ENCODE data around the gene EGFR.

GRCh38 chr7:55046582-55047342, 27.9 kb downstream of the EGFR start:
- TF ChIP-seq, protein P1, sequence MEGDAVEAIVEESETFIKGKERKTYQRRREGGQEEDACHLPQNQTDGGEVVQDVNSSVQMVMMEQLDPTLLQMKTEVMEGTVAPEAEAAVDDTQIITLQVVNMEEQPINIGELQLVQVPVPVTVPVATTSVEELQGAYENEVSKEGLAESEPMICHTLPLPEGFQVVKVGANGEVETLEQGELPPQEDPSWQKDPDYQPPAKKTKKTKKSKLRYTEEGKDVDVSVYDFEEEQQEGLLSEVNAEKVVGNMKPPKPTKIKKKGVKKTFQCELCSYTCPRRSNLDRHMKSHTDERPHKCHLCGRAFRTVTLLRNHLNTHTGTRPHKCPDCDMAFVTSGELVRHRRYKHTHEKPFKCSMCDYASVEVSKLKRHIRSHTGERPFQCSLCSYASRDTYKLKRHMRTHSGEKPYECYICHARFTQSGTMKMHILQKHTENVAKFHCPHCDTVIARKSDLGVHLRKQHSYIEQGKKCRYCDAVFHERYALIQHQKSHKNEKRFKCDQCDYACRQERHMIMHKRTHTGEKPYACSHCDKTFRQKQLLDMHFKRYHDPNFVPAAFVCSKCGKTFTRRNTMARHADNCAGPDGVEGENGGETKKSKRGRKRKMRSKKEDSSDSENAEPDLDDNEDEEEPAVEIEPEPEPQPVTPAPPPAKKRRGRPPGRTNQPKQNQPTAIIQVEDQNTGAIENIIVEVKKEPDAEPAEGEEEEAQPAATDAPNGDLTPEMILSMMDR (IDR thresholded peaks at IDR 0.05) = no peak
- TF ChIP-seq POLR2AphosphoS5 (IDR thresholded peaks at IDR 0.05) (no peak), POLR2A (IDR thresholded peaks at IDR 0.05) (no peak)

Data from prostate gland (tissue), 2 donors.